Panc1 (cell line): ENCODE results near the gene IGSF21.

ENCODE experiments used
- POLR2AphosphoS5 ChIP-seq: IDR thresholded peaks from 2 replicates; pipeline ENCODE4 v1.6.1; 2012; ENCODE audit warnings: mild to moderate bottlenecking, low read depth, low read length, moderate library complexity
- REST ChIP-seq, 2 experiments: IDR thresholded peaks; 2 replicates each; pipeline ENCODE4 v1.6.1; 2011 to 2012; ENCODE audit warnings: low read depth in 2 of 2, control low read depth in 1 of 2, low read length in 1 of 2, mild to moderate bottlenecking in 1 of 2, moderate library complexity in 1 of 2; ENCODE audit not compliant: insufficient read depth in 1 of 2
- TF ChIP-seq, protein P1 (sequence below): fragments of 450-650 bp; IDR thresholded peaks from 2 replicates; pipeline ENCODE4 v1.5.1; 2017; ENCODE audit warnings: mild to moderate bottlenecking

DNA sequence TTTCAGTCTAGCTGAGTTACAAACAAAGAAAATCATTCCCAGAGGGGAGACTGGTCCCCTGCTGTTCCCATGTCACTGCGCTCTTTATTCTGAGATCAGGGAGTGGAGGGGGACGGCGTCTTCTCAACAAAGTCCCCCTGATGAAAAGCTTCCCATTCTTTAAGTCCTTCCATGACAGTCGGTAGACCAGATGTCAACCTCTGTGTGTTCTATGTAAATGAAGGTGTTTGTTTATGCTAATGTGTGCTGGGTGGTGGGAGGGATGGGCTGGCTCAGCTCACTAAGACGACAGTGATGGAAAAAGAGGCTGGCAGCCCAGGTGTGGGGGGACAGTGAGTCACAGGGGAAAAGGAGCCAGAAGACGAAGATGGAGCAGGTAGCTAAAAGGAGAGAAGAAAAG lies 225.0 kb downstream of the IGSF21 start:
- TF ChIP-seq, protein P1, sequence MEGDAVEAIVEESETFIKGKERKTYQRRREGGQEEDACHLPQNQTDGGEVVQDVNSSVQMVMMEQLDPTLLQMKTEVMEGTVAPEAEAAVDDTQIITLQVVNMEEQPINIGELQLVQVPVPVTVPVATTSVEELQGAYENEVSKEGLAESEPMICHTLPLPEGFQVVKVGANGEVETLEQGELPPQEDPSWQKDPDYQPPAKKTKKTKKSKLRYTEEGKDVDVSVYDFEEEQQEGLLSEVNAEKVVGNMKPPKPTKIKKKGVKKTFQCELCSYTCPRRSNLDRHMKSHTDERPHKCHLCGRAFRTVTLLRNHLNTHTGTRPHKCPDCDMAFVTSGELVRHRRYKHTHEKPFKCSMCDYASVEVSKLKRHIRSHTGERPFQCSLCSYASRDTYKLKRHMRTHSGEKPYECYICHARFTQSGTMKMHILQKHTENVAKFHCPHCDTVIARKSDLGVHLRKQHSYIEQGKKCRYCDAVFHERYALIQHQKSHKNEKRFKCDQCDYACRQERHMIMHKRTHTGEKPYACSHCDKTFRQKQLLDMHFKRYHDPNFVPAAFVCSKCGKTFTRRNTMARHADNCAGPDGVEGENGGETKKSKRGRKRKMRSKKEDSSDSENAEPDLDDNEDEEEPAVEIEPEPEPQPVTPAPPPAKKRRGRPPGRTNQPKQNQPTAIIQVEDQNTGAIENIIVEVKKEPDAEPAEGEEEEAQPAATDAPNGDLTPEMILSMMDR, result no peak
- TF ChIP-seq POLR2AphosphoS5, result no peak
- TF ChIP-seq REST (IDR thresholded peaks at IDR 0.05; ENCODE audit: insufficient read depth in 1 of 2, low read depth in 2 of 2, low read length in 1 of 2), result no peak
